ENCODE data around the gene ABHD12.

- TF ChIP-seq MYC (IDR thresholded peaks at IDR 0.05; ENCODE audit: low read depth, low read length) (no peak), CTCF (IDR thresholded peaks at IDR 0.05; ENCODE audit: extremely low read depth in 1 of 2, insufficient read depth in 1 of 2, low read depth in 1 of 2, low read length in 2 of 2) (no peak), EZH2 (IDR thresholded peaks at IDR 0.05; ENCODE audit: borderline replicate concordance, low read depth, low read length, severe bottlenecking) (no peak), JUN (IDR thresholded peaks at IDR 0.05; ENCODE audit: borderline replicate concordance, insufficient read depth, insufficient read length, low read depth) (no peak)
Observed at GRCh38 chr20:25280574-25281535, 109.8 kb downstream of the ABHD12 start.
